ENCODE measurements around the gene CACNG7.

The CACNG7 gene

DNA sequence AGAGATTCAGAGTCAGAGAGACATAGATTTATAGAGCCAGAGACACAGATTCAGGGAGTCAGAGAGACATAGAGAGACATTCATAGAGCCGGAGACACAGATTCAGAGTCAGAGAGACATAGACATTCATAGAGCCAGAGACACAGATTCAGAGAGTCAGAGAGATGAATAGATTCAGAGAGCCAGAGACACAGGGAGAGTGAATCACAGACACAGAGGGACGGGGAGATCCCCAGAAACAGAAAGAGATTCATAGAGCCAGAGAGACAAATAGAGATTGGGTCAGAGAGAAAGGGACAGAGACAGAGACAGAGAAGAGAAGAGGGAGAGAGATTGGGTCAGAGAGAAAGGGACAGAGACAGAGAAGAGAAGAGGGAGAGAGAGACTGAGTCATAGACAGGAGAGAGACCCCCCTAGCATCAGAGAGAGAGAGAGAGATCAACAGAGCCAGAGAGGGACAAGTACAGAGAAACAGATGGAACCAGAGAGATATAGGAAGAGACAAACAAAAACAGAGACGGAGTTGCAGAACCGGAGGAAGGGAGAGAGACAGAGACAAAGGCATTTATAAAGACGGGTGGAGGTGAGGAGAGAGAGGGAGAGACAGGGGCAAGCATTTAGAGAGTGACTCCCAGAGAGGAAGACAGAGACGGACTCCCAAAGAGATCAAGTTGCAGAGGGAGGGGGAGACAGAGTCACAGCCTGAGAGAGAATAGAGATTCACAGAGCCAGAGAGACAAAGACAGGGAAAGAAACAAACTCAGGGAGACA is 28.2 kb upstream of the CACNG7 start:
- H3K4me3 ChIP-seq (ENCODE audit: low read depth, low read length) = peak overlapping the region; percentile 42
- TF ChIP-seq, protein P1, sequence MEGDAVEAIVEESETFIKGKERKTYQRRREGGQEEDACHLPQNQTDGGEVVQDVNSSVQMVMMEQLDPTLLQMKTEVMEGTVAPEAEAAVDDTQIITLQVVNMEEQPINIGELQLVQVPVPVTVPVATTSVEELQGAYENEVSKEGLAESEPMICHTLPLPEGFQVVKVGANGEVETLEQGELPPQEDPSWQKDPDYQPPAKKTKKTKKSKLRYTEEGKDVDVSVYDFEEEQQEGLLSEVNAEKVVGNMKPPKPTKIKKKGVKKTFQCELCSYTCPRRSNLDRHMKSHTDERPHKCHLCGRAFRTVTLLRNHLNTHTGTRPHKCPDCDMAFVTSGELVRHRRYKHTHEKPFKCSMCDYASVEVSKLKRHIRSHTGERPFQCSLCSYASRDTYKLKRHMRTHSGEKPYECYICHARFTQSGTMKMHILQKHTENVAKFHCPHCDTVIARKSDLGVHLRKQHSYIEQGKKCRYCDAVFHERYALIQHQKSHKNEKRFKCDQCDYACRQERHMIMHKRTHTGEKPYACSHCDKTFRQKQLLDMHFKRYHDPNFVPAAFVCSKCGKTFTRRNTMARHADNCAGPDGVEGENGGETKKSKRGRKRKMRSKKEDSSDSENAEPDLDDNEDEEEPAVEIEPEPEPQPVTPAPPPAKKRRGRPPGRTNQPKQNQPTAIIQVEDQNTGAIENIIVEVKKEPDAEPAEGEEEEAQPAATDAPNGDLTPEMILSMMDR (IDR thresholded peaks at IDR 0.05; ENCODE audit: low read depth, low read length) = no peak

DNA sequence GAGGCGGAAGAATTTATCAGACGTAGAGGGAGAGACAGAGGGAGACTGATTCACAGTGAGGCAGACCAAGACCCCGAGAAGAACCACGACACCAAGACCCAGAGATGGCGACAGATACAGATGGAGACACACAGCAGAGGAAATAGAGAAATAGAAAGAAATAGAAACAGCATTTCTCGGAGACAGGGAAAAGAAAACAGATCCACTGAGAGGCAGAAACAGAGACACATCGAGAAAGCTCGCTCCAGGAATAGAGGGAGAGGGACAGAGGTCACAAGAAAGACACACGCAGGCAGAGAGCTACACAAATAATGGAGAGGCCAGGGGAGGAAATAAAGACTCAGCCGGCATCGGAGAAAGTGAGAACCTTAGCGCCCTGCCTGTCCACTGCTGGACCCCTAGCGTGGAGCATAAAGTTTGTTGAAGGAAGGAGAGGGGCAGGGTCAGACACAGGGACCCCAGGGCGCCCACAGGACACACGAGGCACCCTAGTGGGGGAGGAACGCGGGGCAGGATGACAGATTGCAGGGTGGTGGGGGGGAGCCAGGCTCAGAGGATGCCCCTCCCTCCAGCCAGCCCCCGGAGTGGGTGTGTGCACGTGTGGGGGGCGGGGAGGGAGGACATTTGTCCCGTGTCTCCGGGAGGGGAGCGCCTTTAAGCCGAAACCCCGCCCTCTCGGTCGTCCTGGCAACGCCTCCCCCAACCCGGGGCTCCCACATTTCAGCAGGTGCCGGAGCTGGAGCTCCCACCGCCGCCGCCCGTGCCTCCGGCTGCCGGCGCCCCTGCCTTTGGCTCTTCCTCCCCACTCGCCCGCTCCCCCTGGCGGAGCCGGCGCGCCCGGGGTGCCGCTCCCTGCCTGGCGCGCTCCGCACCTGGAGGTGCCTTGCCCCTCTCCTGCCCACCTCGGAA is 27.3 kb upstream of the CACNG7 start, which contains the start of gene PRKCG:
TSS of gene PRKCG (plus strand) at position 716 of the 909 bp plus-strand sequence. CDS start 298 bp downstream, outside the sequence.
- TF ChIP-seq, protein P1 (IDR thresholded peaks at IDR 0.05; ENCODE audit: low read depth, low read length) = peak; percentile 48
- H3K4me3 ChIP-seq (ENCODE audit: low read depth, low read length) = peak within 1 kb of the TSS; percentile 42

DNA sequence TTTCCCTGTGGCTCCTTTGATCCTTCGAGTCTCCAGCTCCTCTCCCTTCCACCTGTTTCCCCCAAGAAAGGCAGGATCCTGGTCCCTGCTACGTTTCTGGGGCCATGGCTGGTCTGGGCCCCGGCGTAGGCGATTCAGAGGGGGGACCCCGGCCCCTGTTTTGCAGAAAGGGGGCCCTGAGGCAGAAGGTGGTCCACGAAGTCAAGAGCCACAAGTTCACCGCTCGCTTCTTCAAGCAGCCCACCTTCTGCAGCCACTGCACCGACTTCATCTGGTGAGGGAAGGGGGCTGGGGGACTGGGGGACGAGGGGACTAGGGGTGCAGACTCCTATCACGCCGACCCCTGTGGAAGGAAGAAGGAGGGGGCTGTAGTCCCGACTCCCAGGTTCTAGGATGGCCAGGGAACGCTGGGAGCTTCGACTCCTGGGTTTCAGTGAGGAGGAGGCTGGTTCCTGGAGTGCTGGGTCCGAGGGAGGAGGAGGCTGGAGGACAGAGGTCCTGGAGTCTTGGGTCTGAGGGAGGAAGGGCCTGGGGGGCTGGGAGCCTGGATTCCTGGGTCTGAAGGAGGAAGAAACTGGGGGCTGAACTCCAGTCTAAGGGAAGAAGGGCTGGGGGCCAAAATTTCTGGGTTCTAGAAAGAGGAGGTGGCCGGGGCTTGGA is 26.6 kb upstream of the CACNG7 start:
- TF ChIP-seq, protein P1 (IDR thresholded peaks at IDR 0.05; ENCODE audit: low read depth, low read length) = no peak
- H3K4me3 ChIP-seq (ENCODE audit: low read depth, low read length) = peak overlapping the region; percentile 42

DNA sequence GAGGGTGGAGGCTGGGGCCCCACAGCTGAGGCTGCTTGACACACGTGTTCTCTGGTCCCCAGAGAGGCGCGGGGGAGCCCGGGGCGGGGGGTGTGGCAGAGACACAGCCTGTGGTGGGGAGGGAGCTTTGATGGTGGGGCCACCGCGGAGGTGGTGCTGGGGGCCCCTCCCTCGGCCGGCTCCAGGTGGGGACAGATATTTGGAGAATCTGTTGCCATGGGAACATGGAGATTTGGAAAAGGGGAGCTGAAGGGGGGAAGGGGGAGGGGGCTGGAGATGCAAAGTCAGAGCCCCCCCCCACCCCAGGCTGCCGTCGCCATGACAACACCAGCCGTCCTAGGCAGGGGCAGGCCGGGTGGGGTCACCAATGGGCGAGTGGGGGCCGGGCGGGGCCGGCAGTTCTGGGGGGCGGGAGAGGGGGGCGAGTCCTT is 25.8 kb upstream of the CACNG7 start:
- TF ChIP-seq, protein P1 (IDR thresholded peaks at IDR 0.05; ENCODE audit: low read depth, low read length) = no peak
- no peak overlapping the region for H3K4me3 ChIP-seq (ENCODE audit: low read depth, low read length)

DNA sequence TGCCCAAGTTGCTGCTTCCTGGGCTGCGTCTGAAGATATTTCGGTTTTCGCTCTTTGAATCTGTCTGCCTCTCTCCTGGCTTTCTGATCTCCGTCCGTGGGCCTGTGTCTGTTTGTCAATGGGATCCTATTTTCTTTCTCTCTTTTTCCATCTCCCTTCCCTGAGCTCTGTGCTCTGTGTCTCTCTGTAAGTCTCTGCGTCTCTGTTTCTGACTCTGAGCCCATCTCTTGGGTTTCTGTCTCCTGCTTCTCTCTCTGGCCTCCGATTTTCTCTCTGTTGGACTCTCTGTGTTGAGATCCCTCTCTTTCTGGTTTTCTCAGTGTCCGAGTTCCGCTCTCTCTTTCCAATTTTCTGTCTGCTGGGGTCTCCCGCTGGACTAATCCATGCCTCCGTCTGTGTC is 25.3 kb upstream of the CACNG7 start:
- no peak overlapping the region for H3K4me3 ChIP-seq (ENCODE audit: low read depth, low read length)
- TF ChIP-seq, protein P1 (IDR thresholded peaks at IDR 0.05; ENCODE audit: low read depth, low read length) = no peak

DNA sequence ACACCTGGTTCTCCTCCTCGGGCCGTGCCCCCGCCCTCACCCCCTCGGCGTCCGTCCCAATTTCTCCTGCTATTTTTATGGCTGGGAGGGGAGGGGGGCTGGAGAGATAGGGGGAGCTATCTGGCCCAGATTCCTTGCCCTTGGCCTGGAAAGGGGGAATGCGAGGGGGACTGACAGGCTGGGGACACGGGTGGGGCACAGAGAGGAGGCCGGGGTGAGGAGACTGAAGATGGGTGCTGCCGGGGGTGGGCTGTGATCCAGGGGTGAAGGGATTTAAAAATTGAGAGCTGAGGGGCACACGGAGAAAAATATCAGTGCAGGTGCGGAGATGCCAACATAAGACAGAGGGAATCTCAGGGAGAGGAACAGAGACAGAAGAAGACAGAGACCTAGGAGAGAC is 24.8 kb upstream of the CACNG7 start:
- TF ChIP-seq, protein P1 (IDR thresholded peaks at IDR 0.05; ENCODE audit: low read depth, low read length) = no peak
- no peak overlapping the region for H3K4me3 ChIP-seq (ENCODE audit: low read depth, low read length)
